IMR-90 (cell line): Measurements from ENCODE around the gene RAF1. TPM values are rescaled to one million over a fixed set of nuclear protein-coding genes. Genes with fewer than 3 reads are reported as not detected.
"Not testable (repeated sequence)": the region's sequence is repeated elsewhere in the genome, so short reads cannot be mapped to it uniquely, and the experiment has no call there.

Experiments used
- ATAC-seq: fragments of 200-7000 bp; cut with Tn5 transposase; 2 replicates; pipeline ENCODE4 v1.9.1; 2020; ENCODE audit warnings: low read depth, mild to moderate bottlenecking, moderate library complexity
- BruUV-seq: library from RNA; stranded (reverse); fragments of 400-500 nt; replicated peaks from 2 replicates; lab custom pipeline; 2021; lab: Mats Ljungman, UMichigan
- CTCF ChIA-PET: fragments of 300-600 bp; formaldehyde crosslinking; extraction: SDS; loops from one replicate; lab custom pipeline; 2021; ENCODE audit warnings: antibody characterized with exemption; lab: Yijun Ruan, JAX
- POLR2A ChIA-PET: fragments of 300-600 bp; sonication (Branson Sonifier 250); formaldehyde crosslinking; loops from one replicate; lab custom pipeline; 2022; ENCODE audit warnings: antibody characterized with exemption; ENCODE audit not compliant: unreplicated experiment; lab: Charles Lee
- DNase-seq: peaks from one replicate; pipeline ENCODE4 v3.0.0; 2013
- H2AFZ ChIP-seq: replicated peaks from 2 replicates; pipeline ENCODE3; 2013; ENCODE audit warnings: low read length, mild to moderate bottlenecking; ENCODE audit not compliant: poor library complexity
- H2AK5ac ChIP-seq: 2 replicates; pipeline ENCODE4 v1.6.1; 2013; ENCODE audit warnings: low read depth, low read length, inconsistent platforms
- H2AK9ac ChIP-seq: replicated peaks from 2 replicates; pipeline ENCODE3; 2013; ENCODE audit warnings: mild to moderate bottlenecking, low read depth, low read length, moderate library complexity; ENCODE audit not compliant: poor library complexity
- H2BK120ac ChIP-seq: 2 replicates; pipeline ENCODE4 v1.6.1; 2013; ENCODE audit warnings: low read depth, low read length, inconsistent platforms
- H2BK15ac ChIP-seq: 3 replicates; pipeline ENCODE4 v1.6.1; 2013; ENCODE audit warnings: low read depth, low read length, inconsistent platforms
- H2BK20ac ChIP-seq: 2 replicates; pipeline ENCODE4 v1.6.1; 2013; ENCODE audit warnings: low read depth, mild to moderate bottlenecking, inconsistent platforms, low read length, moderate library complexity
- H2BK5ac ChIP-seq: 2 replicates; pipeline ENCODE4 v1.6.1; 2013; ENCODE audit warnings: mild to moderate bottlenecking, low read depth, low read length, inconsistent platforms; ENCODE audit not compliant: poor library complexity, severe bottlenecking
- H3K14ac ChIP-seq: replicated peaks from 2 replicates; pipeline ENCODE4 v1.6.1; 2013; ENCODE audit warnings: low read depth, low read length, inconsistent platforms
- H3K18ac ChIP-seq: 2 replicates; pipeline ENCODE4 v1.6.1; 2013; ENCODE audit warnings: low read depth, low read length, control low read depth
- H3K23ac ChIP-seq: 2 replicates; pipeline ENCODE4 v1.6.1; 2013; ENCODE audit warnings: low read depth, low read length, inconsistent platforms
- H3K27ac ChIP-seq: 2 replicates; pipeline ENCODE4 v1.5.1; 2013; ENCODE audit warnings: mild to moderate bottlenecking, control low read depth, low read length; ENCODE audit not compliant: insufficient read depth
- H3K27me3 ChIP-seq: 2 replicates; pipeline ENCODE4 v1.6.1; 2013; ENCODE audit warnings: low read length; ENCODE audit not compliant: control insufficient read depth, insufficient read depth
- H3K36me3 ChIP-seq: 2 replicates; pipeline ENCODE4 v1.6.1; 2013; ENCODE audit warnings: low read length, mixed read lengths; ENCODE audit not compliant: control insufficient read depth, insufficient read depth
- H3K4ac ChIP-seq: 2 replicates; pipeline ENCODE4 v1.6.1; 2013; ENCODE audit warnings: low read depth, low read length, inconsistent platforms
- H3K4me1 ChIP-seq: 2 replicates; pipeline ENCODE4 v1.6.1; 2013; ENCODE audit warnings: low read length, mixed read lengths; ENCODE audit not compliant: control insufficient read depth, insufficient read depth
- H3K4me2 ChIP-seq: 2 replicates; pipeline ENCODE4 v1.6.1; 2013; ENCODE audit warnings: low read depth, mild to moderate bottlenecking, control low read depth, low read length, moderate library complexity
- H3K4me3 ChIP-seq: 2 replicates; pipeline ENCODE4 v1.5.1; 2013; ENCODE audit warnings: low read depth, mild to moderate bottlenecking, control low read depth, low read length, moderate library complexity; ENCODE audit not compliant: insufficient read depth
- H3K56ac ChIP-seq: 2 replicates; pipeline ENCODE4 v1.6.1; 2013; ENCODE audit warnings: low read length, inconsistent platforms; ENCODE audit not compliant: insufficient read depth; ENCODE audit errors: extremely low read depth
- H3K79me1 ChIP-seq, 2 experiments: 2 replicates each; pipeline ENCODE4 v1.6.1; 2013; ENCODE audit warnings: low read length in 2 of 2, inconsistent platforms in 1 of 2, low read depth in 1 of 2
- H3K9ac ChIP-seq: 2 replicates; pipeline ENCODE4 v1.6.1; 2013; ENCODE audit warnings: low read depth, low read length, control low read depth
- H3K9me1 ChIP-seq: 2 replicates; pipeline ENCODE4 v1.6.1; 2013; ENCODE audit warnings: low read length, inconsistent platforms; ENCODE audit not compliant: insufficient read depth
- H3K9me3 ChIP-seq: 2 replicates; pipeline ENCODE4 v1.6.1; 2013; ENCODE audit warnings: low read length; ENCODE audit not compliant: control insufficient read depth, insufficient read depth
- H4K20me1 ChIP-seq: 2 replicates; pipeline ENCODE4 v1.6.1; 2013; ENCODE audit warnings: low read length, inconsistent platforms; ENCODE audit not compliant: insufficient read depth
- H4K5ac ChIP-seq: 2 replicates; pipeline ENCODE4 v1.6.1; 2013; ENCODE audit warnings: mild to moderate bottlenecking, low read depth, low read length, control low read depth
- H4K8ac ChIP-seq, 2 experiments: 2 replicates each; pipeline ENCODE4 v1.6.1; 2013; ENCODE audit warnings: low read depth in 2 of 2, low read length in 2 of 2, control low read depth in 1 of 2, inconsistent platforms in 1 of 2
- H4K91ac ChIP-seq: 2 replicates; pipeline ENCODE4 v1.6.1; 2013; ENCODE audit warnings: low read depth, low read length, inconsistent platforms; ENCODE audit not compliant: insufficient read depth
- WGBS, 2 experiments: methylation state at CpG; one replicate each; pipeline versions ENCODE4 v1.1.5 to v1.1.7; 2013; ENCODE audit warnings: missing lambda C conversion rate in 2 of 2; ENCODE audit not compliant: insufficient read length in 1 of 2; ENCODE audit errors: extremely low coverage in 2 of 2; 5-methylcytosine and 5-hydroxymethylcytosine counted together
- dilution Hi-C: fragments of 300-500 bp; cut with HindIII; formaldehyde crosslinking; loops from one replicate; pipeline ENCODE4 v1.14.3; 2018; ENCODE audit warnings: low sequenced_read_pairs; ENCODE audit not compliant: unreplicated experiment
- in situ Hi-C: fragments of 300-500 bp; cut with MboI; formaldehyde crosslinking; loops from 3 replicates; pipeline ENCODE4 v1.14.3; 2019; ENCODE audit warnings: low sequenced_read_pairs, inconsistent platforms, mixed read lengths
- intact Hi-C: fragments of 100-400 bp; cut with micrococcal nuclease; formaldehyde crosslinking; loops from 2 replicates; pipeline ENCODE4 v1.10.0; 2022
- polyA plus RNA-seq, 3 experiments: library from polyadenylated mRNA; depleted of rRNA; stranded (reverse); fragments of >200 nt; gene quantifications; 2 replicates each; pipeline ENCODE4 v1.2.3, GENCODE V29; 2012; ENCODE audit warnings: low replicate concordance in 1 of 3
- total RNA-seq: library from RNA; depleted of rRNA; stranded (reverse); fragments of >200 nt; gene quantifications from 2 replicates; pipeline ENCODE4 v1.2.3, GENCODE V29; 2012

RAF1 gene
- total and polyA plus RNA-seq, 2 of the 4 experiments (the other 2 are of a cell fraction): 115 to 151 TPM

GRCh38 chr3:12640853-12641252, 23.1 kb downstream of the RAF1 start:
- H3K9me1 ChIP-seq, H2BK15ac ChIP-seq, H3K36me3 ChIP-seq, CTCF ChIA-PET, H3K9ac ChIP-seq, dilution Hi-C loops, H2BK20ac ChIP-seq, H4K8ac ChIP-seq, H3K14ac ChIP-seq, H3K27ac ChIP-seq, H3K18ac ChIP-seq, H3K4me3 ChIP-seq, H4K5ac ChIP-seq, POLR2A ChIA-PET, H4K91ac ChIP-seq, H2BK120ac ChIP-seq, H3K4me2 ChIP-seq, H2AFZ ChIP-seq, H3K9me3 ChIP-seq, H3K23ac ChIP-seq, DNase-seq, ATAC-seq, in situ Hi-C loops, H2BK5ac ChIP-seq, H2AK5ac ChIP-seq, H2AK9ac ChIP-seq, BruUV-seq, H3K27me3 ChIP-seq, H3K56ac ChIP-seq, H3K4ac ChIP-seq: not testable (repeated sequence)
- no CpG with 5 or more reads among the region's 5 CpGs for WGBS, 2 experiments
- peaks cover 0 to 46% of the 10 kb centered on the region in 2 experiments; a peak in 2 of 4 replicates for H3K79me1 ChIP-seq
- intact Hi-C loops: loop anchor here (5.0 kb wide), 1 partner anchor 34 kb away; no protein-coding TSS in a partner anchor
- H3K4me1 ChIP-seq: peaks cover 15% of the 10 kb centered on the region
- H4K20me1 ChIP-seq: peaks cover 64% of the 10 kb centered on the region
